AG04450 (cell line): Measurements from ENCODE around the gene VPS37B. TPM values are rescaled to one million over a fixed set of nuclear protein-coding genes. Genes with fewer than 3 reads are reported as not detected.

Source experiments
- CTCF ChIA-PET: fragments of 300-600, 350-600 bp; formaldehyde crosslinking; extraction: SDS; loops from one replicate; lab custom pipeline; 2022; ENCODE audit warnings: antibody characterized with exemption, inconsistent platforms; lab: Charles Lee
- POLR2A ChIA-PET: fragments of 350-600 bp; formaldehyde crosslinking; extraction: SDS; loops from one replicate; lab custom pipeline; 2021; ENCODE audit warnings: antibody characterized with exemption, inconsistent platforms; lab: Yijun Ruan, JAX
- DNase-seq: peaks from one replicate; pipeline ENCODE4 v3.0.0-alpha.2; 2011; ENCODE audit warnings: low read depth, low spot score
- H3K27ac ChIP-seq: one replicate; pipeline ENCODE4 v1.5.1; 2012; ENCODE audit warnings: low read depth, low read length, control low read depth
- H3K27me3 ChIP-seq: one replicate; pipeline ENCODE4 v1.6.0; 2012; ENCODE audit warnings: low read length; ENCODE audit not compliant: control insufficient read depth, insufficient read depth
- H3K4me3 ChIP-seq: 2 replicates; pipeline ENCODE4 v1.5.1; 2011; ENCODE audit warnings: mild to moderate bottlenecking, low read depth, low read length, control low read depth
- H3K9me3 ChIP-seq: 2 replicates; pipeline ENCODE4 v1.5.1; 2012; ENCODE audit warnings: low read length; ENCODE audit not compliant: control insufficient read depth, insufficient read depth
- polyA plus RNA-seq: library from polyadenylated mRNA; depleted of rRNA; stranded (reverse); fragments of >200 nt; gene quantifications from 2 replicates; pipeline ENCODE4 v1.2.3, GENCODE V29; 2011
- TF ChIP-seq, protein P1 (sequence below): IDR thresholded peaks from 2 replicates; pipeline ENCODE4 v1.5.1; 2011; ENCODE audit warnings: low read depth, low read length, control low read depth, inconsistent platforms

VPS37B gene
- polyA plus RNA-seq, 1 experiment: 24.5 TPM

GRCh38 chr12:122845865-122846621 lies 49.9 kb downstream of the VPS37B start:
- TF ChIP-seq, protein P1, sequence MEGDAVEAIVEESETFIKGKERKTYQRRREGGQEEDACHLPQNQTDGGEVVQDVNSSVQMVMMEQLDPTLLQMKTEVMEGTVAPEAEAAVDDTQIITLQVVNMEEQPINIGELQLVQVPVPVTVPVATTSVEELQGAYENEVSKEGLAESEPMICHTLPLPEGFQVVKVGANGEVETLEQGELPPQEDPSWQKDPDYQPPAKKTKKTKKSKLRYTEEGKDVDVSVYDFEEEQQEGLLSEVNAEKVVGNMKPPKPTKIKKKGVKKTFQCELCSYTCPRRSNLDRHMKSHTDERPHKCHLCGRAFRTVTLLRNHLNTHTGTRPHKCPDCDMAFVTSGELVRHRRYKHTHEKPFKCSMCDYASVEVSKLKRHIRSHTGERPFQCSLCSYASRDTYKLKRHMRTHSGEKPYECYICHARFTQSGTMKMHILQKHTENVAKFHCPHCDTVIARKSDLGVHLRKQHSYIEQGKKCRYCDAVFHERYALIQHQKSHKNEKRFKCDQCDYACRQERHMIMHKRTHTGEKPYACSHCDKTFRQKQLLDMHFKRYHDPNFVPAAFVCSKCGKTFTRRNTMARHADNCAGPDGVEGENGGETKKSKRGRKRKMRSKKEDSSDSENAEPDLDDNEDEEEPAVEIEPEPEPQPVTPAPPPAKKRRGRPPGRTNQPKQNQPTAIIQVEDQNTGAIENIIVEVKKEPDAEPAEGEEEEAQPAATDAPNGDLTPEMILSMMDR: no peak
- Histone ChIP-seq H3K27ac (no peak overlapping the region), H3K4me3 (no peak overlapping the region), H3K9me3 (no peaks in the 10 kb centered on the region), H3K27me3 (no peaks in the 10 kb centered on the region)
- POLR2A ChIA-PET: no interaction called here
- CTCF ChIA-PET: interaction anchor here (0.9 to 1.5 kb wide), 2 partner anchors 14 to 107 kb away, joined by 3 to 4 read pairs; no protein-coding TSS in a partner anchor
- DNase-seq: no peak

DNA sequence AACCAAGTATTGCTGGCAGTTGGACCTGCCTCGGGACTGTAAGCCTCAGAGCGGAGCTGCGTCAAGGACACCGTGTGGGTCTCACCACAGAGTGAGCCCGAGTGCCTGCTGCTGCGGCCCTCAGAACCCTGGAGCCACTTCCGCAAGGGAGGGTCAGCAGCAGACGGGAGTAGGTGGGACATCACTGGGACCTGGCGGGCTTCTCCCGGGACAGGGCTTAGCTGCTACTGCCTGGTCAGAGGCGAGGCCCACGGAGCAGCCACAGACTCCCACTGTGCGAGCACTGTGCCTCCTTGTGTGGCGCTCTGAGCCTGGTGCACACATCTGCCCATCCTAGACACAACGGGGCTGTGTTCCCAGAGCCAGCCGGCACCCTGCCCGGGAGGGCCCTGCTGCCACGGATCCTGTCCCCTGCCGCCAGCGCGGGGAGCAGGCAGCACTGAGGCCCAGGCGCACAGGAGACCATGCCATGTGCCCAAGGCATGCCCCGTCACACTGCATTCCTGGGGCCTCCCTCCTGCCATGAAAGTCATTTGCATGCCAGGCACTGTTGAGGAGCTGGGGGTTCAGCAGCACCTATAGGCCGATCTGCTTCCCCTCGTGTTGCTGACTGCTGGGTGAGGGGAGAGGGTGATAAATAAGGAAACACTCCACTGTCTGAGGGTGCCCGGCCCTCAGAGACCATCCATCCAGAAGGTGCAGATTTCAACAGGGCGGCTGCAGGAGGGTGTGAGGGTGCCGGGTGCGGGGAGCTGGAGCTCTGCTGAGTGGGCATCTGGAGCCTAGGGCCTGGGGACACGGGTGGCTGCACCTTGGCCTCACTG lies 50.7 kb downstream of the VPS37B start:
- DNase-seq: no peak
- H3K9me3 ChIP-seq: no peaks in the 10 kb centered on the region
- H3K27ac ChIP-seq: no peak overlapping the region
- ChIA-PET CTCF (interaction anchor here (1.5 kb wide), 1 partner anchor 107 kb away, joined by 3 read pairs; no protein-coding TSS in a partner anchor), POLR2A (no interaction called here)
- no peak overlapping the region for H3K4me3 ChIP-seq
- TF ChIP-seq, protein P1: no peak
- no peaks in the 10 kb centered on the region for H3K27me3 ChIP-seq

DNA sequence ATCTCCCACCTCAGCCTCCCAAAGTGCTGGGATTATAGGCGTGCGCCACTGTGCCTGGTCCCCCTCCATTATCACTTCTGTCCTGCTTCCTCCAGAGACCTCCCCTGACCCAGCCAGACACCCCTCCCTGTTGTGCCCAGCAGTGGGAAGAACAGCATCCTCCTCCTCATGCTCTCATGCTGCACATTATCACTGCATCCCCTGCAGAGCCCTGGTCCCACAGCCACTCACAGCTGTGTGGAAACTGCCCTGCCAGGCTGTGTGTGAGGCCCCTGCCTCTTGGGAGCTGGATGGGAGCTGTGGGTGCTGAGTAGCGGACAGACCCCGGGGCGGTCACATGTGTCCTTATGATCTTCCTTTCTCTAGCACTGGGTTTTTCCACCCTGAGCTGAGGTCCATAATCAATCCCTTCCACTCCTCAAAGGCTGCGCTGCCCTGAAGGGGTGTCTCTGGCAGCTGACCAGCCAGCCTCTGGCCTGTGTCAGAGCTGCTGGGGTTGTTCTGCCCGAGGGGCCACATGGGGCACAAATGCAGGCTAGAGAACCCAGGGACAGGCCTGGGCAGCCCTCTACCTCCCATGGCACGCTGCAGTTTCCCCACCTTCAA lies 51.5 kb downstream of the VPS37B start:
- Histone ChIP-seq H3K27ac (no peak overlapping the region), H3K27me3 (no peaks in the 10 kb centered on the region), H3K9me3 (no peaks in the 10 kb centered on the region), H3K4me3 (no peak overlapping the region)
- POLR2A ChIA-PET: no interaction called here
- CTCF ChIA-PET: no interaction called here
- TF ChIP-seq, protein P1: no peak
- DNase-seq: no peak

GRCh38 chr12:122843455-122843854 lies 52.5 kb downstream of the VPS37B start:
- no peak for DNase-seq
- ChIA-PET POLR2A (no interaction called here), CTCF (interaction anchor here (0.8 kb wide), 1 partner anchor 50 kb away, joined by 4 read pairs; no protein-coding TSS in a partner anchor)
- Histone ChIP-seq H3K4me3 (no peak overlapping the region), H3K27me3 (no peaks in the 10 kb centered on the region), H3K9me3 (no peaks in the 10 kb centered on the region; the same call in 1 of the 2 replicates), H3K27ac (no peak overlapping the region)
- TF ChIP-seq, protein P1: no peak
